NCI-H82 treated with DMSO at 0.1 percent for 48 hours (cell line): ENCODE results near the gene LRRC71.
"Not testable (repeated sequence)": the region's sequence is repeated elsewhere in the genome, so short reads cannot be mapped to it uniquely, and the experiment has no call there.

ENCODE experiments used
- DNase-seq: peaks from one replicate; lab custom pipeline; 2025; ENCODE audit not compliant: unreplicated experiment; lab: John Stamatoyannopoulos, UW

The LRRC71 gene

GRCh38 chr1:156926695-156927094, 6.3 kb downstream of the LRRC71 start:
- not testable (repeated sequence) for DNase-seq

- DNase-seq = peak; percentile 34
Measured at GRCh38 chr1:156927215-156928042, 7.0 kb downstream of the LRRC71 start.

- no peak for DNase-seq
Measured at GRCh38 chr1:156928043-156928602, 7.7 kb downstream of the LRRC71 start.

- no peak for DNase-seq
Measured at GRCh38 chr1:156929596-156930238, 9.3 kb downstream of the LRRC71 start.

DNA sequence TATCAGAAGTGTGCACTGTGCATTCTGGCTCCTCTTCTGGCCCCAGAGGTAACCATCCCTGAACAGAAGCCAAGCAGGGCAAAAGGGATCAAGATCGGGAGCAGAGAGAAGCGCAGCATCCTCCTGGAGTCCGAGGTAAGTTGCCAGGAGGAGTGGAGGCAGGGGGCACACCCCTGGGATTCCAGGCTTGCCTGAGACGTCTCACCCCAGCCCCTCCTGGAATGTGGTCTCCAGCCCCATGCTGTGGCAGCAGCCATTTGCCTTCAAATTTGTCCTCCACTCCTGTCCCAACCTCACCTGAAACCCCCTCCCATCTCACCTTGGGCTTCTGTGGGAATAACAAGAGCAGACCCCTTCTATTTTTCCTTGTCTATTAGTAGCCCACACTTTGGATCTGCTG, 10.1 kb downstream of the LRRC71 start:
- DNase-seq = no peak

GRCh38 chr1:156931211-156931952, 10.9 kb downstream of the LRRC71 start:
- DNase-seq = no peak

GRCh38 chr1:156931974-156932710, 11.7 kb downstream of the LRRC71 start:
- no peak for DNase-seq

DNA sequence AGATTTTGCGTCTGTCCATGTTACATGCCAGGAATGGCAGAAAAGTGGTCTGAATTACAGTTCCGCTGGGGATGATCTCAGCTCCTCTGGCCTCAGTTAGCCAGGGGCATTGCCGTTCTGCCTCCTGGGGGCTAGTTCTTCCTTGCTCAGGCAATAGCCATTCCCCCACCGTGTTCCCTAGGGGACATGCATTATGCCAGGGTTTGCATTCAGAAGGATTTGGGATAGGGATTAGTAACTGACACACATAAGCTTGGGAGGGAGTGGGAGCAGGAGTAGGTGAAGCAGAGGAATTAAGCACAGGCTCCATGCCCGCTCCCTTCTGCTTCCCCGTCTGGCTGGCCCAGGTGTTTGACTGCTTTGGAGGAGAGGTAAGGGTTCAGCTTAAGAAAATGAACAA, 12.7 kb downstream of the LRRC71 start:
- DNase-seq = peak; percentile 97

GRCh38 chr1:156935505-156936128, 15.2 kb downstream of the LRRC71 start:
- DNase-seq = no peak

DNA sequence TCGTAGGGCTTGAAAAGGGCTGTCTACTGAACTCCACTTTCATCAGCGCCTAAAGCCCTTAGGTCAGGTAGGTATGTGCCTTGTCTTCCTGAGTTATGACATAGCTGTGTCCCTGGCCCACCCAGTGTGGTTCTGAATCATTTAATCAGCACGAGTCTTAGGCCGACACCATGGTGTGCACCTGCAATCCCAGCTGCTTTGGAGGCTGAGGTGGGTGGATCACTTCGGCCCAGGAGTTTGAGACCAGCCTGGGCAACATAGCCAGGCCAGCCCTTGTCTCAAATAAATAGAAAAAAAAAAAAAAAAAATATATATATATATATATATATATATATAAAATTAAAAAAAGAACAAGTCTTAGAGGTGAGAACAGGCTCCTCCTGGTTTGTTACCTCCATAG, 15.8 kb downstream of the LRRC71 start:
- DNase-seq = no peak

DNA sequence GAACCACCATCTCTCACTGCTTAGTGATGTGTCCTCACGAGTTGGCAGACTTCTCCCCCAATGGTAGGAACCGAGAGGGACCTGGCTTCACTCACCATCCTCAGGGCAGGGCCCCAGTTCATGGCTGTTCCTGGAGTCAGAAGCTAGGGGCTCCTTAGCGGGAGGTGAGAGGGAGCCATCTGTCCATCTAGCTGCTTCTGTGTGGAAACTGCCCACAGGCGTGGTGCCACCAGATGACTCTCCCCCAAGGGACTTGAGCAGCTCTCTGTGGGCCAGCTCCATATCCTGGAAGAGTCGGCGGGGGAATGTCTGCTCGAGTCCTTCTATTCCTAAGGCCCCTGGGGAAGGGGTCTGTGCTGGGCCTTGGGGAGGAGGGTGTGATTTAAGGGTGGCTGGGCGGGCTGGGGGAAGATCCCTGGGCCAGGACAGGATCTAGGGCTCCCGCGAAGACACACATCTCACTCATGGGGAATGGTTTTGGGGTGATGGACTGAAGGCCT, 16.3 kb downstream of the LRRC71 start:
- DNase-seq = no peak

- no peak for DNase-seq
Measured at GRCh38 chr1:156937883-156938282, 17.5 kb downstream of the LRRC71 start.

GRCh38 chr1:156938813-156939212, 18.4 kb downstream of the LRRC71 start:
- DNase-seq = no peak

DNA sequence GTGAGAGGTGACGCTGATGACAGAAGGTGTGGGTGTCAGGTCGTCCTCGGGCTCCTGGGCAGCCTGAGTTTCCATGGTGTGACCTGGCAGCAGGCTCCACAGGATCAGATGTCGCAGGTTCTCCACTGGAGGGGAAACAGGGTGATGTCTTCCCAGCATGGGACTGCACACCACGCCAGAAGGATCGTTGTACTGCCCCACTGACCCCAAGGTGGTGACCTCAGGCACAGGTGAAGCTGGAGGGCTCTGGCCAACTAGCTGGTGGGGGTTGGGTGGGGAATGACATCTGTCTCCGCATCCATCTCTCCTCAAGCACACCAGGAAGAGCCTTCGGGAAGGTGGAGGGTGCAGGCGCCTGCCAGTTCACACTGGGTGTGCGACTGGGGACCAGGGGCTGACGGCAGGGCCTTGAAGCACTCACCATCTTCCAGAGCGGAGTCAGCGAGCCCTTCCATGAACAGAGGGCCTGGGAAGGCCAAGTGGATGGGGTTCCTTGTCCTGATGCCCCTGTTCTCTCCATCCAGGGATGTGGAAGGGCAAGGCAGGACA, 19.4 kb downstream of the LRRC71 start:
- DNase-seq = no peak

- DNase-seq = no peak
Measured at GRCh38 chr1:156941675-156942074, 21.2 kb downstream of the LRRC71 start.

GRCh38 chr1:156942176-156942575, 21.7 kb downstream of the LRRC71 start:
- DNase-seq = no peak

DNA sequence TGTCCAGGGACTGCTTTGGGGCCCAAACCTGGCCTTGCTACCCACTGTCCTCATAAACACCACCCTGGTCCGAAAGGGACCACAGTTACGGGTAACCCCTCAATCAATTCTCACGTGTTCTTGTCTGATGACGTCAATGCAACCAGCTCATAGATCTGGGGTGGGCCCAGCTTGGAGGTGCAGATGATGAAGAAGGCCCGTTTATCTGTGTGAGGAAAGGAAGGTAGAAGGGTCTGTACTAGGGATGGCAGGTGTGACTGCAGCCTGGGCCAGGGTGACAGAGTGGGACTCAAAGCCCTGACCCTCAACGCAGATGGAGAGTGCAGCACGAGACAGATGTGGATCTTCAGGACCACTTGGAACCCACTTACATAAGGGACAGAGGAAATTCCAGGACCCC, 22.1 kb downstream of the LRRC71 start:
- DNase-seq = no peak

- no peak for DNase-seq
Measured at GRCh38 chr1:156943756-156944155, 23.3 kb downstream of the LRRC71 start.

GRCh38 chr1:156944268-156944667, 23.8 kb downstream of the LRRC71 start:
- no peak for DNase-seq

DNA sequence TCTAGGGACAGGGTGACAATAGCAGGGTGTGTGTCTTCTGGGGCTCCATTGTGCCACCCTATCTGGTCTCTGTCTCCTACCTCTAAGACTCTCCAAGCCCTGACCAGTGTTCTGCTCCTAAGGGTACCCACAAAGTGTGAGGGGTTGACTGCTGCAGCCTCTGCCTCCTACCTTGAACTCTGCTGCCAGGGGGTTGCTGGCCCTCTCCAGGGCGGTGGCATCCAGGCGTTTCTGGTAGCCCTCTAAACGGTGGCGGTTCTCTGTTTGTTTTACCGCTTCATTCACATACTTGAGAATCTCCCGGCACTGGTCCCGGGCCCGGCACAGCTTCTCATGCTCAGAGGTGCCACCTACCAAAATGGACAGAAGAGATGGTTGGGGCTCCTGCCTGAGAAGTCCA, 24.4 kb downstream of the LRRC71 start:
- no peak for DNase-seq
